BLaER1 (cell line): ENCODE measurements around the gene GARNL3.

ENCODE experiments used
- H3K27ac ChIP-seq: shearing (Covaris generic); formaldehyde crosslinking; 2 replicates; pipeline ENCODE4 v1.8.1; 2022
- H3K27me3 ChIP-seq: shearing (Covaris generic); formaldehyde crosslinking; 2 replicates; pipeline ENCODE4 v1.8.1; 2022
- H3K36me3 ChIP-seq: shearing (Covaris generic); formaldehyde crosslinking; 2 replicates; pipeline ENCODE4 v1.8.1; 2022
- H3K4me1 ChIP-seq: shearing (Covaris generic); formaldehyde crosslinking; 2 replicates; pipeline ENCODE4 v1.8.1; 2022
- H3K4me2 ChIP-seq: shearing (Covaris generic); formaldehyde crosslinking; 2 replicates; pipeline ENCODE4 v1.8.1; 2022
- H3K4me3 ChIP-seq: shearing (Covaris generic); formaldehyde crosslinking; 2 replicates; pipeline ENCODE4 v1.8.1; 2022
- H3K9ac ChIP-seq: shearing (Covaris generic); formaldehyde crosslinking; 2 replicates; pipeline ENCODE4 v1.8.1; 2022
- H3K9me3 ChIP-seq: shearing (Covaris generic); formaldehyde crosslinking; 2 replicates; pipeline ENCODE4 v1.8.1; 2022
- H4K20me1 ChIP-seq: shearing (Covaris generic); formaldehyde crosslinking; 2 replicates; pipeline ENCODE4 v1.8.1; 2022
- Cebpa-rat ChIP-seq: shearing (Covaris generic); IDR thresholded peaks from 2 replicates; pipeline ENCODE4 v1.8.1; 2022

Gene GARNL3

GRCh38 chr9:127283917-127284497 is 19.4 kb downstream of the GARNL3 start:
- Histone ChIP-seq H3K4me3 (no peak overlapping the region), H3K27me3 (no peaks in the 10 kb centered on the region), H3K4me1 (no peaks in the 10 kb centered on the region), H3K9ac (no peak overlapping the region), H3K27ac (no peak overlapping the region), H4K20me1 (no peaks in the 10 kb centered on the region), H3K4me2 (no peak overlapping the region), H3K36me3 (no peaks in the 10 kb centered on the region), H3K9me3 (no peaks in the 10 kb centered on the region)
- TF ChIP-seq Cebpa-rat, result no peak

GRCh38 chr9:127285965-127286364 is 21.4 kb downstream of the GARNL3 start:
- Histone ChIP-seq H3K36me3 (no peaks in the 10 kb centered on the region), H3K27ac (no peak overlapping the region), H3K4me2 (no peak overlapping the region), H4K20me1 (no peaks in the 10 kb centered on the region), H3K4me3 (no peak overlapping the region), H3K27me3 (no peaks in the 10 kb centered on the region), H3K9me3 (no peaks in the 10 kb centered on the region), H3K4me1 (no peaks in the 10 kb centered on the region), H3K9ac (no peak overlapping the region)
- no peak for TF ChIP-seq Cebpa-rat

GRCh38 chr9:127290561-127291065 is 26.0 kb downstream of the GARNL3 start:
- no peak overlapping the region for H3K4me3 ChIP-seq
- H3K9ac ChIP-seq, result no peak overlapping the region
- no peaks in the 10 kb centered on the region for H3K9me3 ChIP-seq
- H3K27me3 ChIP-seq, result no peaks in the 10 kb centered on the region
- no peak overlapping the region for H3K27ac ChIP-seq
- H3K36me3 ChIP-seq, result peaks cover 5% of the 10 kb centered on the region; the same call in 1 of the 2 replicates
- TF ChIP-seq Cebpa-rat, result no peak
- H3K4me1 ChIP-seq, result no peaks in the 10 kb centered on the region
- no peak overlapping the region for H3K4me2 ChIP-seq
- H4K20me1 ChIP-seq, result no peaks in the 10 kb centered on the region

DNA sequence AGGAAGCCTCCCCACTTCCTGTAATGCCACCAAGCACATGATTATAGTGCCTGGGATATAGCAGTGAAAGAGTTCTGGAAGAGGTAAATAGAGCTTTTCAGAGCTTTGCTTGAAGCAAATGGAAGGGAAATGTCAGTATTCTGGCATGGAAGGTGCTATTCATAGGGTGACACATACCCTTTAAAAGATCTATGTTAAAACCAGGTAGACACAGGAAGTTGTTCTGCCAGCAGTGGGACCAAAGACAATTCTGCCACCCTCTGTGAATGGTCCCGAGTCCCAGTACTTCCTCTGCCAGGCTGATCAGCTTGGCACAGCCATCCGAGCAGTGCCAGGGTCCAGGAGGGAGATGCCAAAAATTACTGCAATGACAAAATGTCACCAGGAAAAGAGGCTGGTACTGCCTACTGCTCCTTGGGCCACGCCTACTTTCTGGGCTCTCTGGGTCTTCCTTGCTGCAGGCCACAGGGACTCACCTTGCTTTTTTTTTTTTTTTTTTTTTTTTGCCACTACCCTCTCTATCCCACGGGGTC is 26.7 kb downstream of the GARNL3 start:
- Histone ChIP-seq H3K4me1 (no peaks in the 10 kb centered on the region), H3K27me3 (no peaks in the 10 kb centered on the region), H3K27ac (no peak overlapping the region), H3K4me3 (no peak overlapping the region), H3K9ac (no peak overlapping the region), H3K9me3 (no peaks in the 10 kb centered on the region), H3K36me3 (peaks cover 5% of the 10 kb centered on the region; the same call in 1 of the 2 replicates), H4K20me1 (no peaks in the 10 kb centered on the region), H3K4me2 (no peak overlapping the region)
- TF ChIP-seq Cebpa-rat, result no peak

- Histone ChIP-seq H3K27me3 (no peaks in the 10 kb centered on the region), H4K20me1 (no peaks in the 10 kb centered on the region), H3K4me1 (no peaks in the 10 kb centered on the region), H3K27ac (no peak overlapping the region), H3K4me2 (no peak overlapping the region), H3K36me3 (peaks cover 5% of the 10 kb centered on the region; the same call in 1 of the 2 replicates), H3K4me3 (no peak overlapping the region), H3K9me3 (no peaks in the 10 kb centered on the region), H3K9ac (no peak overlapping the region)
- no peak for TF ChIP-seq Cebpa-rat
Measured at GRCh38 chr9:127292415-127292814, 27.8 kb downstream of the GARNL3 start.

GRCh38 chr9:127293328-127293727 is 28.8 kb downstream of the GARNL3 start:
- no peak overlapping the region for H3K27ac ChIP-seq
- H3K4me2 ChIP-seq, result no peak overlapping the region

GRCh38 chr9:127293767-127294166 is 29.2 kb downstream of the GARNL3 start:
- Histone ChIP-seq H3K9ac (no peak overlapping the region), H3K4me1 (no peaks in the 10 kb centered on the region), H3K27me3 (no peaks in the 10 kb centered on the region), H3K27ac (no peak overlapping the region), H3K36me3 (peaks cover 5% of the 10 kb centered on the region; the same call in 1 of the 2 replicates), H3K4me3 (no peak overlapping the region), H3K9me3 (no peaks in the 10 kb centered on the region), H3K4me2 (no peak overlapping the region), H4K20me1 (no peaks in the 10 kb centered on the region)
- TF ChIP-seq Cebpa-rat, result no peak

More at GRCh38 chr9:127293328-127293727, 28.8 kb downstream of the GARNL3 start:
- H3K4me1 ChIP-seq, result no peaks in the 10 kb centered on the region
- H4K20me1 ChIP-seq, result no peaks in the 10 kb centered on the region
- no peak overlapping the region for H3K4me3 ChIP-seq
- no peaks in the 10 kb centered on the region for H3K9me3 ChIP-seq
- no peaks in the 10 kb centered on the region for H3K27me3 ChIP-seq
- TF ChIP-seq Cebpa-rat, result no peak
- H3K36me3 ChIP-seq, result peaks cover 5% of the 10 kb centered on the region; the same call in 1 of the 2 replicates
- no peak overlapping the region for H3K9ac ChIP-seq

DNA sequence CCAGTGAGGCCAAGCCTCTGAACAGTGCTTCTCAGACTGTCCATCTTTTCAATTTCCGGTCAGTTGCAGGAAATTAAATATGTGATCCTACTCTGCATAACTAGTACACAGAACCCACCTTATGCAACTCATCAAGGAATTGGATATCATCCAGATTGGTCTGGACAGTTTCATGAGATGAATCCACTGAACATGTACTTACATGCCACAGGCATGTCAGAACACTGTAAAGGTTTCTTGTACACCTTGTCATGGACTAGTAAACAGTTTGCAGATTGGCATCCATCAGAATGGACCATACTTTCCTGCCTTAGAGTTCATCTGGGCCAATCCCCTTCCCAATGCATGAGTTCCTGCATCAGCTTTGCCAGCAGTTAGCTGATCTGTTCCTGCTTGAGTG is 30.4 kb downstream of the GARNL3 start:
- no peak for TF ChIP-seq Cebpa-rat
- no peaks in the 10 kb centered on the region for H4K20me1 ChIP-seq
- H3K4me3 ChIP-seq, result no peak overlapping the region
- H3K36me3 ChIP-seq, result peaks cover 5% of the 10 kb centered on the region; the same call in 1 of the 2 replicates
- H3K4me2 ChIP-seq, result no peak overlapping the region
- no peaks in the 10 kb centered on the region for H3K4me1 ChIP-seq
- H3K9me3 ChIP-seq, result no peaks in the 10 kb centered on the region
- H3K9ac ChIP-seq, result no peak overlapping the region
- H3K27me3 ChIP-seq, result no peaks in the 10 kb centered on the region
- H3K27ac ChIP-seq, result no peak overlapping the region

- Histone ChIP-seq H3K4me1 (peaks cover 22% of the 10 kb centered on the region), H4K20me1 (no peaks in the 10 kb centered on the region), H3K36me3 (no peaks in the 10 kb centered on the region), H3K9me3 (no peaks in the 10 kb centered on the region), H3K4me2 (peak overlapping the region; percentile 22; the same call in 1 of the 2 replicates), H3K27ac (no peak overlapping the region), H3K9ac (no peak overlapping the region), H3K27me3 (no peaks in the 10 kb centered on the region), H3K4me3 (no peak overlapping the region)
- no peak for TF ChIP-seq Cebpa-rat
Measured at GRCh38 chr9:127300886-127301447, 36.4 kb downstream of the GARNL3 start.

GRCh38 chr9:127303830-127304229 is 39.3 kb downstream of the GARNL3 start:
- no peak overlapping the region for H3K4me2 ChIP-seq
- TF ChIP-seq Cebpa-rat, result no peak
- H3K36me3 ChIP-seq, result no peaks in the 10 kb centered on the region
- H3K27ac ChIP-seq, result no peak overlapping the region
- no peak overlapping the region for H3K4me3 ChIP-seq
- peaks cover 22% of the 10 kb centered on the region for H3K4me1 ChIP-seq
- H4K20me1 ChIP-seq, result no peaks in the 10 kb centered on the region
- H3K9me3 ChIP-seq, result no peaks in the 10 kb centered on the region
- no peaks in the 10 kb centered on the region for H3K27me3 ChIP-seq
- no peak overlapping the region for H3K9ac ChIP-seq
